ENCODE results near the gene GALT. TPM values are rescaled to one million over a fixed set of nuclear protein-coding genes. Genes with fewer than 3 reads are reported as not detected.

The GALT gene
- total and polyA plus RNA-seq, 2 donors (not counting 1 experiment from before 2014, with no cell fraction given), result 111 to 167 TPM

GRCh38 chr9:34689116-34689470, 42.6 kb downstream of the GALT start:
- ATAC-seq (ENCODE audit: low read depth), result no peak
- Histone ChIP-seq H3K9ac (ENCODE audit: low read length) (no peak overlapping the region), H3K79me2 (ENCODE audit: control insufficient read depth, insufficient read depth, low read length) (no peaks in the 10 kb centered on the region), H3K27ac (ENCODE audit: low read length in 2 of 2) (no peak overlapping the region), H3K27me3 (replicated peaks in 1 of 4; ENCODE audit: control extremely low read depth in 1 of 4, control insufficient read depth in 3 of 4, insufficient read depth in 4 of 4, low read length in 3 of 4) (peaks cover 0 to 6% (median 0%) of the 10 kb centered on the region in 4 experiments), H3K4me3 (ENCODE audit: control extremely low read depth in 1 of 5, extremely low read depth in 1 of 5, insufficient read depth in 1 of 5, low read depth in 2 of 5, low read length in 4 of 5) (no peak overlapping the region), H3K9me3 (ENCODE audit: control extremely low read depth in 1 of 3, control insufficient read depth in 2 of 3, insufficient read depth in 1 of 3, low read length in 2 of 3) (no peaks in the 10 kb centered on the region), H3K4me2 (replicated peaks; ENCODE audit: low read depth, low read length, poor library complexity, severe bottlenecking) (no peak overlapping the region), H3K36me3 (replicated peaks in 1 of 2; ENCODE audit: control extremely low read depth in 1 of 2, control insufficient read depth in 1 of 2, extremely low read depth in 1 of 2, insufficient read depth in 2 of 2, low read length in 1 of 2) (no peaks in the 10 kb centered on the region), H3K4me1 (ENCODE audit: control insufficient read depth in 2 of 2, insufficient read depth in 2 of 2, low read length in 2 of 2) (peaks cover 0 to 8% of the 10 kb centered on the region in 2 donors), H4K20me1 (ENCODE audit: control insufficient read depth, insufficient read depth, low read length, poor library complexity, severe bottlenecking) (no peaks in the 10 kb centered on the region), H2AFZ (ENCODE audit: insufficient read depth, low read depth, low read length, poor library complexity, severe bottlenecking) (no peak overlapping the region)
- peaks cover 3% of the 10 kb centered on the region for H3K4me1 Mint-ChIP-seq
- no peak overlapping the region for H3K27ac Mint-ChIP-seq
- peaks cover 12% of the 10 kb centered on the region for H3K27me3 Mint-ChIP-seq
- intact Hi-C loops (cut with micrococcal nuclease), result no loop called here
- H3K9me3 Mint-ChIP-seq (ENCODE audit: insufficient read depth), result no peaks in the 10 kb centered on the region
- ChIA-PET CTCF (no interaction called here), POLR2A (no interaction called here)
- TF ChIP-seq CTCF (IDR thresholded peaks at IDR 0.05) (no peak), EZH2 (IDR thresholded peaks at IDR 0.05; ENCODE audit: borderline replicate concordance, insufficient read depth, low read depth, low read length, poor library complexity, severe bottlenecking) (no peak)
- WGBS (ENCODE audit: insufficient coverage), result 80% methylated on average over 1 of the region's 4 CpGs
- DNase-seq, result no peak
- no peak overlapping the region for H3K4me3 Mint-ChIP-seq

DNA sequence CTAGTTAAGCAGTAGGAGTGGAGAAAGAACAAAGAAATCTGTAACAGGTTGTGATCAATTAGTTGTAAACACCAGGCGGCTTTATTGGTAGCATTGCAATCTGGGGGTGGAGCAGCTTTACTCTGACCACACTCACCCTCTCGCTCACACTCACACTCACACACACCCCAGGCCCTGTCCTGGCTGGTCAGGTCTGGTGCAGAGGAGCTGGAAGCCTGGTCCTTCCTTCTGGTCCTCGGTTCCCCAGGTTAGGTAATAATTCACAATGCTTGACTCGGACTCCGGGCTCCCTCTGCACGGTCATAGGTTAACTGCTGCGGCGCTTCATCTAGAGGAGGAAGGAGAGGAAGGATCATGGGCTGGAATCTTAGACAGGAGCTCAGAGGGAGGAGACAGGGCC, 43.0 kb downstream of the GALT start:
- no peak overlapping the region for H3K4me2 ChIP-seq (replicated peaks; ENCODE audit: low read depth, low read length, poor library complexity, severe bottlenecking)
- Mint-ChIP-seq H3K4me3 (no peak overlapping the region), H3K27me3 (peaks cover 12% of the 10 kb centered on the region), H3K27ac (no peak overlapping the region), H3K4me1 (peaks cover 3% of the 10 kb centered on the region), H3K9me3 (ENCODE audit: insufficient read depth) (no peaks in the 10 kb centered on the region)
- no peaks in the 10 kb centered on the region for H3K79me2 ChIP-seq (ENCODE audit: control insufficient read depth, insufficient read depth, low read length)
- H3K27me3 ChIP-seq (replicated peaks in 1 of 4; ENCODE audit: control extremely low read depth in 1 of 4, control insufficient read depth in 3 of 4, insufficient read depth in 4 of 4, low read length in 3 of 4), result peaks cover 0 to 6% (median 0%) of the 10 kb centered on the region in 4 experiments
- ATAC-seq (ENCODE audit: low read depth) (no peak), DNase-seq (no peak)
- intact Hi-C loops (cut with micrococcal nuclease), result no loop called here
- no peaks in the 10 kb centered on the region for H3K9me3 ChIP-seq (ENCODE audit: control extremely low read depth in 1 of 3, control insufficient read depth in 2 of 3, insufficient read depth in 1 of 3, low read length in 2 of 3)
- ChIA-PET CTCF (no interaction called here), POLR2A (interaction anchor here (0.5 kb wide), 1 partner anchor 48 kb away, joined by 4 read pairs; no protein-coding TSS in a partner anchor)
- TF ChIP-seq CTCF (IDR thresholded peaks at IDR 0.05) (no peak), EZH2 (IDR thresholded peaks at IDR 0.05; ENCODE audit: borderline replicate concordance, insufficient read depth, low read depth, low read length, poor library complexity, severe bottlenecking) (no peak)
- no peak overlapping the region for H3K9ac ChIP-seq (ENCODE audit: low read length)
- no peak overlapping the region for H3K4me3 ChIP-seq (ENCODE audit: control extremely low read depth in 1 of 5, extremely low read depth in 1 of 5, insufficient read depth in 1 of 5, low read depth in 2 of 5, low read length in 4 of 5)
- peaks cover 0 to 8% of the 10 kb centered on the region in 2 donors for H3K4me1 ChIP-seq (ENCODE audit: control insufficient read depth in 2 of 2, insufficient read depth in 2 of 2, low read length in 2 of 2)
- H2AFZ ChIP-seq (ENCODE audit: insufficient read depth, low read depth, low read length, poor library complexity, severe bottlenecking), result no peak overlapping the region
- 94% methylated on average over 6 of the region's 8 CpGs for WGBS (ENCODE audit: insufficient coverage)
- H4K20me1 ChIP-seq (ENCODE audit: control insufficient read depth, insufficient read depth, low read length, poor library complexity, severe bottlenecking), result no peaks in the 10 kb centered on the region
- H3K27ac ChIP-seq (ENCODE audit: low read length in 2 of 2), result no peak overlapping the region
- no peaks in the 10 kb centered on the region for H3K36me3 ChIP-seq (replicated peaks in 1 of 2; ENCODE audit: control extremely low read depth in 1 of 2, control insufficient read depth in 1 of 2, extremely low read depth in 1 of 2, insufficient read depth in 2 of 2, low read length in 1 of 2)
